ENCODE data around the gene PKIG.

- TF ChIP-seq POLR2A (IDR thresholded peaks at IDR 0.05; ENCODE audit: low read length), result no peak
- no peak for TF ChIP-seq GATA1 (IDR thresholded peaks at IDR 0.05; ENCODE audit: low read depth, low read length)
Measured at GRCh38 chr20:44532981-44533331, 49.4 kb upstream of the PKIG start.

Data from erythroblast (primary cell).